ENCODE results near the gene PPP1R37. TPM values are rescaled to one million over a fixed set of nuclear protein-coding genes. Genes with fewer than 3 reads are reported as not detected.

PPP1R37 gene
- total RNA-seq, 4 donors from 2014 or later, result 37.4 to 55.2 (median 52.1) TPM

GRCh38 chr19:45187421-45188100, 94.6 kb downstream of the PPP1R37 start:
- TF ChIP-seq CTCF (IDR thresholded peaks at IDR 0.05) (no peak), POLR2A (IDR thresholded peaks at IDR 0.05) (no peak)
- DNase-seq (ENCODE audit: low spot score in 2 of 2), result no peak
- intact Hi-C loops (cut with DNase I; ENCODE audit: low total_unique reads), result no loop called here
- 55 to 57% methylated on average over 12 of the region's 12 CpGs for WGBS, 2 donors
- H3K4me3 ChIP-seq (ENCODE audit: low read depth, poor library complexity, severe bottlenecking), result no peak overlapping the region

GRCh38 chr19:45189971-45190370, 97.0 kb downstream of the PPP1R37 start:
- intact Hi-C loops (cut with DNase I; ENCODE audit: low total_unique reads), result loop anchor here (10.0 kb wide), 1 partner anchor 55 kb away; the partner anchor contains the start of gene EXOC3L2
- no peak overlapping the region for H3K4me3 ChIP-seq (ENCODE audit: low read depth, poor library complexity, severe bottlenecking)
- DNase-seq (ENCODE audit: low spot score in 2 of 2), result no peak
- TF ChIP-seq POLR2A (IDR thresholded peaks at IDR 0.05), result no peak
- TF ChIP-seq CTCF (IDR thresholded peaks at IDR 0.05), result no peak
- WGBS, 2 donors, result 94 to 97% methylated on average over 1 of the region's 1 CpG

GRCh38 chr19:45191375-45191774, 98.4 kb downstream of the PPP1R37 start:
- no peak for DNase-seq (ENCODE audit: low spot score in 2 of 2)
- 56 to 60% methylated on average over 4 of the region's 4 CpGs for WGBS, 2 donors
- intact Hi-C loops (cut with DNase I; ENCODE audit: low total_unique reads), result loop anchor here (10.0 kb wide), 1 partner anchor 53 kb away; the partner anchor contains the start of gene EXOC3L2
- no peak for TF ChIP-seq POLR2A (IDR thresholded peaks at IDR 0.05)
- H3K4me3 ChIP-seq (ENCODE audit: low read depth, poor library complexity, severe bottlenecking), result no peak overlapping the region

GRCh38 chr19:45195764-45196163, 102.8 kb downstream of the PPP1R37 start:
- intact Hi-C loops (cut with DNase I; ENCODE audit: low total_unique reads), result loop anchor here (10.0 kb wide), 1 partner anchor 49 kb away; the partner anchor contains the start of gene EXOC3L2
- no peak for DNase-seq (ENCODE audit: low spot score in 2 of 2)

More at GRCh38 chr19:45195764-45196163, 102.8 kb downstream of the PPP1R37 start:
- 53 to 79% methylated on average over 6 of the region's 6 CpGs for WGBS, 2 donors
- H3K4me3 ChIP-seq (ENCODE audit: low read depth, poor library complexity, severe bottlenecking), result no peak overlapping the region
- no peak for TF ChIP-seq POLR2A (IDR thresholded peaks at IDR 0.05)
- no peak for TF ChIP-seq CTCF (IDR thresholded peaks at IDR 0.05)

Other genes with a start within 250 kb of the PPP1R37 start
- gene NECTIN2, start 246.9 kb upstream of the PPP1R37 start, total RNA-seq, result 10 to 100 TPM; 75.2 to 91.1 (median 82.4) TPM
- 10 to 100 TPM; 32.5 to 52.3 (median 46.4) TPM for gene TOMM40, start 201.9 kb upstream of the PPP1R37 start, total RNA-seq
- gene APOE, start 187.4 kb upstream of the PPP1R37 start, total RNA-seq, result 100 to 1,000 TPM; 511 to 997 (median 747) TPM
- 10 to 100 TPM; 17.1 to 35.5 (median 28.8) TPM for gene APOC1, start 178.6 kb upstream of the PPP1R37 start, total RNA-seq
- gene APOC4, start 150.9 kb upstream of the PPP1R37 start, total RNA-seq, result not detected
- 1 to 10 TPM; 1.6 to 4.3 (median 2.8) TPM for gene APOC2, start 147.1 kb upstream of the PPP1R37 start, total RNA-seq
- 100 to 1,000 TPM in 1 of 4 donors, 10 to 100 TPM in 3; 78.5 to 103 (median 94.2) TPM for gene CLPTM1, start 137.8 kb upstream of the PPP1R37 start, total RNA-seq
- gene RELB, start 91.7 kb upstream of the PPP1R37 start, total RNA-seq, result 10 to 100 TPM in 3 of 4 donors, 1 to 10 TPM in 1; 8.1 to 15.1 (median 11.7) TPM
- 100 to 1,000 TPM in 2 of 4 donors, 10 to 100 TPM in 2; 59.9 to 207 (median 128) TPM for gene CLASRP, start 54.1 kb upstream of the PPP1R37 start, total RNA-seq
- 1 to 10 TPM; 2.4 to 7.8 (median 4.8) TPM for gene ZNF296, start 16.7 kb upstream of the PPP1R37 start, total RNA-seq
- gene GEMIN7, start 13.9 kb upstream of the PPP1R37 start, total RNA-seq, result 10 to 100 TPM; 11.8 to 24.9 (median 21.5) TPM
- 100 to 1,000 TPM in 1 of 4 donors, 10 to 100 TPM in 3; 42.0 to 100 (median 51.4) TPM for gene NKPD1, start 67.8 kb downstream of the PPP1R37 start, total RNA-seq
- gene TRAPPC6A, start 85.1 kb downstream of the PPP1R37 start, total RNA-seq, result 10 to 100 TPM; 36.0 to 52.3 (median 47.9) TPM
- gene BLOC1S3, start 85.6 kb downstream of the PPP1R37 start, total RNA-seq, result 10 to 100 TPM; 26.6 to 65.1 (median 31.4) TPM
- gene EXOC3L2, start 152.2 kb downstream of the PPP1R37 start, total RNA-seq, result 1 to 10 TPM; 1.2 to 4.5 (median 1.6) TPM
- gene MARK4, start 158.1 kb downstream of the PPP1R37 start, total RNA-seq, result 10 to 100 TPM; 28.4 to 42.8 (median 35.3) TPM
- gene CKM, start 229.7 kb downstream of the PPP1R37 start, total RNA-seq, result 1 to 10 TPM in 2 of 4 donors, under 1 TPM in 1, not detected in 1; 0.13 to 2.9 (median 1.3) TPM
- 100 to 1,000 TPM; 159 to 217 (median 169) TPM for gene KLC3, start 247.6 kb downstream of the PPP1R37 start, total RNA-seq

Measured in lower leg skin (tissue), 4 donors.